IPS-NIHi7 (cell line): ENCODE results near the gene ATP6V0E1.
"Not testable (repeated sequence)": the region's sequence is repeated elsewhere in the genome, so short reads cannot be mapped to it uniquely, and the experiment has no call there.

Experiments used
- DNase-seq: peaks from one replicate; pipeline ENCODE4 v3.0.0; 2012; ENCODE audit warnings: mixed read lengths; ENCODE audit errors: extremely low spot score

Gene ATP6V0E1

DNA sequence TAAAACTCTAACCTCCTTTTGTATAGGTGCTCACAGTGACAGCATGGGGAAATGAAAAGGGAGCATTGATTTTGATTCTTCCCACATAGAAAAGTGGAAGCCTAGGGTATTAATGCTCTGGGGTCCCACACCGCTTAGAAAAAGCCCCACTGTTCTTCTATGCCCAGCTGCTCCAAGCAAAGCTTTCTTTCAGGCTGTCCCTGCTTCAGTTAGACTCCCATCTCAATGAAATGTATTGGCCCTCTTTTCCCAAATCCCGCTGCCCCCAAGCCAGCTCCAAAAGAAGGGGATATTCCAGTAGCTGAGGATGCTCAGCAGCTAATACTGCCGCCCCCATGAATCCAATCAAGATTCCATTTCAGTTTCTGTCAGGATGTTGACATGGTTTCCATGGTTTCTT is 55.6 kb downstream of the ATP6V0E1 start:
- DNase-seq, result no peak

DNA sequence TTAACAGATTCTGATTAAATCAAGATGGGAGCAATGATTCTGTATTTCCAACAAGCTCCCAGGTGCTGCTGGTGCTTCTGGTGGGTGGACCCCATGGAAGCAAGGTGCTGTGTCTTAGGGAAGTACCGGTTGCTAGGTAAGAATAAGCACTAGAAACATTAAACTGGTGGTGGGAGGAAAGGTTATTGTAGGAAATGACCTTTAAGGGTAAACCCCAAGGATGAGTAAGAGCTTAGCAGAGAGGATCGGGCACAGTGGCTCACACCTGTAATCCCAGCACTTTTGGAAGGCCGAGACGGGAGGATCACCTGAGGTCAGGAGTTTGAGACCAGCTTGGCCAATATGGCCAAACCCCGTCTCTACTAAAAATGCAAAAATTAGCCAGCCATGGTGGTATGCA is 56.4 kb downstream of the ATP6V0E1 start:
- DNase-seq, result no peak

DNA sequence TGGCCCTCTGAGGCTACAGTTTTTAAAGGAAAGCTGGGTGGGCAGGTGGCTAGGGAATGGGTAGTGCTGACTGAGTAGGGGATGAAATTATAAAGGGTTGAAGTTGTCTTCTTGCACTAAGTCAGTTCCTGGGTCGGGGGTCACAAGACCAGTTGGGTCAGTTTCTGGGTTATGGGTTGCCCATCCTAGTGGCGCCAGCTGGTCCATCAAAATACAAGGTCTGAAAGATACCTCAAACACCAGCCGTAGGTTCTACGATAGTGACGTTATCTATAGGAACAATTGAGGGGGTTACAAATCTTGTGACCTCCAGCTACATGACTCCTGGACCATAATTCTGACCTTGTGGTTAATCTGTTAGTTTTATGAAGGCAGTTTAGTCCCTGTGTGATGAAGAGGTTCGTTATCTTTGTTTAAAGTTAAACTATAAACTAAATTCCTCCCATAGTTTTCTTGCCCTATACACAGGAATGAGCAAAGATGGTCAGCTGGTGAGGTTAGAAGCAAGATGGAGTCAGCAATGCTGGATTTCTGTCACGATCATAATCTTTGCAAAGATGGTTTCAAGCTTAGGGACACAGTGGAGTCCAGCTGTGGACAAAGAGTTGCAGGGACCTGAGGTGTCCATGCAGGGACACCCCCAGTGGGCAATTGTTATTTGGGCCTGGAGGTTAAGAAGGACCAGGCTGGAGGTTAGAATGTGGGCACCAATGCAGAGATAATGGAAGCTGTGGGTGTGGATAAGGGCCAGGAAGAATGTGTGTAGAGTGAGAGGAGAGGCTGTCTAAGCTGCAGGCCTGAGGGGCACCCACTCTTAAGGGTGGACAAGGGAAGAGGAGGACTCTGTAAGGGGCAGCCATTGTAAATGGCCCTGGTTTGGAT is 58.6 kb downstream of the ATP6V0E1 start:
- DNase-seq, result no peak

DNA sequence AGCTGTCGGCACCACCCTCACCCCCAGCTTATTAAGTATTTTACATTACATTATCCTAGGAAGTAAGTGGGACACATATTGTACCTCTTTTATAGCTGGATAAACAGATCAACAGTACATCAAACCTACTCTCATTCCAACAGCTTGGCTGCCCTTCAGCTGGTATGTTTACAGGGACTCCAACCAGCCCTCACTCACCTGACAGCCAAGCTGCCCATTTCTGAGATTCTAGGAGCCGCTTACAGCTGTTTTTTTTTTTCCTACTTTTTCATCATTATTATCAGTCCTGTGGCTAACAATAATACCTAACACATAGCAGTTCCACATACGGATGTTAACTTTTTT is 59.2 kb downstream of the ATP6V0E1 start:
- no peak for DNase-seq

DNA sequence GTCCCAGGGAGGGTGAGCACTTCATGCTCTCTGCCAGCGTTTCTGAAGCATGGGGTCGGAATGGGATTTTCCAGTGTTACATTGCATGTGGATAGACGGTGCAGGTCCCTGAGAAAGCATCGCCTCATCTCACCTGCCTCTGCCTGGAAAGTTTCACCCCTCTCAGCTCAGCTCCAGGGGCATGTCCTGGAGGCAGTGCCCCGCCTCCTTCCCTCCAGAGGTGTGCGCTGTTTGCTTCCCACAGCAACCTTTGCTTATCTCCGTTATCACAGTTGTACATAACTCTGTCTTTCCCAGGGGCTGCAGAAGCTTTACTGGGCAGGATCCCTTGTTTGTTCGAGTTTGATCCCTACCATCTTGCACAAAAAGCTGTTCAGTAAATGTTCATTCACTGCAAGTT is 61.9 kb downstream of the ATP6V0E1 start:
- DNase-seq, result peak; percentile 48

DNA sequence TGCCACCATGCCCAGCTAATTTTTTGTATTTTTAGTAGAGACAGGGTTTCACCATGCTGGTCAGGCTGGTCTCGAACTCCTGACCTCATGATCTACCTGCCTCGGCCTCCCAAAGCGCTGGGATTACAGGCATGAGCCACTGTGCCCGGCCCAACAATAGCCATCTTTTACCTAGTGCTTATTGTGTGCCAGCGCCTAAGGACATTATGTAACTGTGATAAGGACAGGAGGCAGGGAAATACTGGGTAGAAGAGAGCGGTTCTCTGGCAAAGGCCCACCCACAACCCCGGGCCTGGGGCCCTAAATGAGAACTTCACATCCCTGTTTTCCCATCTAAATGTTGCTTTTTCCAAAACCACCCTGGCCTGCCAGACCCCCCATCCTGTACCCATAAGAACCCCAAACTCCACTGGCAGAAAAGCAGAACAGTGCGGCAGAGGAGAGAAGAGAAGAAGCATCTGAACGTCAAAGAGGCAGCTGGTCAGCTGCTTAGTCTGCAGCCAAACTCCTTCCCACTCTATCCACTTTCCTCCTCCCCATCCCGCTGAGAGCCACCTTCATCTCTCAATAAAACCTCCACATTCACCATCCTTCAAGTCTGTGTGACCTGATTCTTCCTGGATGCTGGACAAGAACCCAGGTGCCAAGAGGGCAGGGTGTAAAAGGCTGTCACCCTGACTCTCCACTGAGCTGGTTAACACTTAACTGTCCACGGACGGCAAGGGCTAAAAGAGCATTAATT is 63.7 kb downstream of the ATP6V0E1 start:
- DNase-seq, result not testable (repeated sequence)

DNA sequence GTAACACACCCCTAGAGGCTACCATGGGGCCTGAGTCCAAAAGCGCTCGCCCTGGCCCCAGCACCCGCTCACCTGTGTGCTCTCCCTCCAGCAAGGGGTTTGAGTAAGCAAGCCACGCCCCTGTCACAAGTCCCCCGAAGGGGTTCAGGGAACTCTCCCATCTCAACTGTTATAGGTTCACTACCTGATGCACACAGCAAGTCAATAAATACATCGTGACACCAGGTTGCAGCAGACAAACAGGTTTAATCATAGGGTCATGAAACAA is 64.2 kb downstream of the ATP6V0E1 start:
- no peak for DNase-seq

DNA sequence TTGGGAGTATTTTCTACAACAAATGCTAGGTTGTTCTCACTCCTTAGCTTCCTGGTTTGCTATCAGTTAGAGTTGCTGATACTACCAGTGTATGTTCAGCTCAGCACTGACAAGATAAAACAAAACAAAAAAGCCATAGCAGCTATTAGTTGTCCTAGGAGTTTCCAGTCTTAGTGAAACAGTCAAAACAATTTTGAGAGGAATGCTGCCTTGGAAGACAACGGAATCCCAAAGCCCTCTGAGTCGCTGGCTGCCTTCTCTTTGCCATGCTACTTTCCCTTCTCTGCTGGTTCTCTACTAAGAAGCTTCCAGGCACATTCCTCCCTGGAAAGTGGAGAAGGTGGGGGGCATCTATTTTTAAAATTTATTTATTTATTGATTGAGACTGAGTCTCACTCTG is 67.2 kb downstream of the ATP6V0E1 start:
- no peak for DNase-seq

DNA sequence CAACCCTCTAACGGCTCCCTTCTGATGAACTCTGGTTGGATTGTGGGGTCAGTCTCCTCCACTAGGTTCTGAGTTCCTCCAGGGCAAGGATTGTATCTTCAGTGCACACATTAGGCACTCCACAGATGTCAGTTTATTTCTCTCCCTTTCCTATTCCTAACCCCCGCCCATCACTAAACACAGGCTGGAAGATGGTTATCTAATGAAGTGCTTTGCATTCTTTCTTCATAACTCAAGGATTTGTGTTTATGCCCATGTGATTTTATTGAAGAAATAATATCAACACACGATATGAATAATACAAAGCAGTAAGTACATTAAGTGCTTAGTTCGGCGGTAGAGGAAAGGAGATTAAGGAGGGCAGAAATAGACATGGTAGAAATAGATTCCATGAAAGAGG is 68.2 kb downstream of the ATP6V0E1 start:
- no peak for DNase-seq

DNA sequence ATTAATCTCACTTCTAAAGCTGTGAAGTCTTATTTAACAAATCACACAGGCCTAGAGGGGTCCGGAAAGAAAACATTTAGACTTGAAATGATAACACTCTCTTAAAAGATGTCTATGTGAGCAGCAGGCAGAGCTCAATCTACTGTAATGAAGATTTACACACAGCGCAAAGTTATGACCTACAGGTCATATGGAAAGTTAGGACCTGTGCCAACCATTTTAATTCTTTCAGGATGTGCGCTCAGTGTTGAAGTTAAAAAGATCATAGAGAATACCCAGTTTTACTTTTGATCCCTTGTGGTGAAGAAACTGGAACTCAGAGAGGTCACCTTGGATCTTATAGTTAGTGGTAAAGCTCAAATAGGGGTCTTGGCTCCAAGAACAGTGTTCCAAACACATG is 69.5 kb downstream of the ATP6V0E1 start:
- DNase-seq, result no peak

DNA sequence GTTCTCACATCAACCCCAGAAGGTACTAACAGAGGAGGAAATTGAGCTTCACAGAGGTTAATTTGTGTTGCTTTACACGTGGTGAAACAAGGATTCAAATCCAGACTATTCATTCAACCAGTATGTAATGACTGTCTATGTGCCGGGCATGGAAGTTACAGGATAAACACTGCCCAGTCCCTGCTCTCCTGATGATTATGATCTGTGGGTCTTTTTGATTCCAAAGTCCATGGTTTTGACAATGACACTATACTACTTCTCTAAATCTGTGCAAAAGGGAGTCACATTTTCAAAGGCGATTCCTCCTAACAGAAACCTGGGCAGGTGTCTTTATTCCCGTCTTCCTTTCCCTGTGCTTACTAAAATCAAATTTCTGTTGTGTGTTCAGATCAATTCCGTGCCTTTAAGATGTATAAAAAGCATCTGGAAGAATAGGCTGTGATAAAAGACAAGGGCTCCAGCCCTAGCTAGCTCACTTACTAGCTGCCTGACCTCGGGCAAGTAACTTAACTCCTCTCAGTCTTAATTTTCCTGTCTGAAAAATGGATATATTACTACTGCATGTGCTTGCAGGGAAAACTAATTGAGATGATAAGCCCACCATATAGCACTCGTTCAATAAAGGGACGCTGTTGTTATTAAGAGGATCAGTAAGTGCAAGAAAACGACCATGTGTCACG is 71.6 kb downstream of the ATP6V0E1 start:
- DNase-seq, result no peak

DNA sequence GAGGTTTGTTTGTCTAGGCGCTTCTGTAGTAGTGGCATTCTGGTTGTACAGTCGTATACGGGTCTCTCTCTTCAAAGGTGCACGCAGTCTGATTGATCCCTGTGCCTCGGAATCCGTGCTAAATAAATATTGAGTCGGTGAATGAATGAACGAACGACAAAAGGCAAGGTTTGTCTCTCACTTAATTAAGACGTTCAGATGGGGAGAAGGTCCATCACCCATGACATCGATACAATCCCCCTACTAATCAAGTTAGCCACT is 72.1 kb downstream of the ATP6V0E1 start:
- no peak for DNase-seq

DNA sequence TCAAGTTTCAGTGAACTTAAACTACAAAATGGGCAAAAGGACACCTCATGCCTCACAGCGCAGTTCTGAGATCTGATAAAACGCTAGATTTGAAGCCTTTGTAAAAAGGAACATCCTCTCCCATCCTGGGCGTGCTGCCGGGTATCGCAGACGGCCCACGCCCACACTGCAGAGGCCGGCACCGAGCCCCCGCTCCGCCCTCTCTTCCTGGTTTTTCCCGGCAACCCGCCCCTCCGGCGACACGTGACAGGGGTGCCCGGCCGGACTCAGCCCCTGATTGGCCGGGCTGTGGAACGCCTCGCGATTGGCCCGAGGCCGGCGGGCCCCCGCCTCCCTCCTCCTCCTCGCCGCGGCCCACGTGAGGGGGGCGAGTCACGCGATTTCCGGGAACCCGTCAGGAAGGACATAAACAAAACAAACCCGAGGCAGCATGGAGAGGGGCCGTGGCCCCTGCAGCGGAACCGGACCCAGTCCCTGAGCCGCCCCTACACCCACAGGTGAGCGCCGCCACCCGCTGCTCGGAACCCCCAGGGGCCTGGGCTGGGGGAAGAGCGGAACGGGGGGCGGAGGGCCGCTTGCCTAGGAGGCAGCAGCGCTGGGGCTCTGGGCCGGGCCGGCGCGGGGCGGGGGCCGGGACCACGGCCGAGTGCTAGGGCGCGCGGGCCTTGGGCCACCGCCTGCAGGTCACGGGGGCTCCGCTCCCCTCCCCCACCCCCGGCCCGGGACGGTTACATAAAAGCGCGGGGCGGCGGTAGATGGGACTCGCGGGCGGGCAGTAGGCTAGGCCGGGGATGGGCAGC is 72.6 kb downstream of the ATP6V0E1 start, which contains the start of gene CREBRF:
Gene CREBRF (plus strand): TSS at position 370 of the 800 bp plus-strand sequence. CDS start 24,424 bp downstream, outside the sequence.
- peak; percentile 98 for DNase-seq

DNA sequence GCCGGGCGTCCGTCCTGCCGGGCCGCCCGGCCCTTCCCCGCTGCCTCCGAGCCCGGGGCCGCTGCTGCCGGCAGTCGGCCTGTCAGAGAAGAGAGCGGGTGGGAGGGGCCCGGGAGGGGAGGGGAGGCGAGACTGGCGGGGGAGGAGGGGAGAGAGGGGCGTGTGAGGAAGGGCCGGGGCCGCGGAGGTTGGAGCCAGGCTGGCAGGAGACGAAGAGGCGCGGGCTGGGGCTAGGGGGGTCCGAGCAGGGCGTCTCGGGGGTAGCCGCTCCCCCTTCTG is 73.2 kb downstream of the ATP6V0E1 start:
- peak; percentile 65 for DNase-seq

DNA sequence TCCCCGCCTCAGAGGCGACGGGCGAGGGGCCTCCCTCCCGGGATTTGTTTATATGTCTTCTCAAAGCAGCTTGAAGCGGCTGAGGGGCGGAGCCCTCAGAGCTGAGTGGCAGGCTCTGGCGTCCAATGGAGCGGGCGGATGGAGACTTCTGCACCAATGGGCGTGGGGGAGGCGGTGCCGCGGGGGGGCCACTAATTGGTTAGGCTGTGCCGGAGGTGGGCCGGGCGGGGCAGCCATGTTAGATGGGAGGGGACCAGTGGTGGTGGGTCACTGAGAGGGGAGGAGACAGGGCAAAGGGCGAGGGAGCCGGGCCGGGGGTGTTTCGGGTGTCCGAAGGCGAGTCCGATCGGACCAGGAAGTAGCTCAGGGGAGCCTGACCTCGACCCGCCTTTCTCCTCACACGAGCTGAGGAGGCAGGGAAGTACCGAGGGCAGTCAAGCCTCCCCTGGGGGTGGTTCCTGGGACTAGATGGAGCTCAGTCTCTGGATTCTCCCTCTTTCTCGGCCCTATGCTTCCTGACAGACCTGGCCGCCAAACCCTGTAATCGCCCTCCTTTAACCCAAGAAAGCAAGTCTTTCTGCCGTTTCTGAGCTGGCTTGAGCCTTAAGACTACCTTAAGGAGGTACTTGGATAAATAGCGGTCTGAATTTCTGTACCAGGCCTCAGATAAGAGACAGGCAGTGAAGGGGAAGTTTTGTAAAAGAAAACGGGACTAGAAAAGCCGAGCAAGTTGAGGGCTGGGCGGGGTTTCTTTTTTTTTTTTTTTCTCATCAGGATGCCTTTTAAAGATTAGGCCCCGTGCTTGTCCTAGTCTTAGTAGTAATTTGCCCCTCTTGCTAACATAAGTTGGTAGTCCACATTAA is 73.7 kb downstream of the ATP6V0E1 start:
- peak; percentile 97 for DNase-seq

DNA sequence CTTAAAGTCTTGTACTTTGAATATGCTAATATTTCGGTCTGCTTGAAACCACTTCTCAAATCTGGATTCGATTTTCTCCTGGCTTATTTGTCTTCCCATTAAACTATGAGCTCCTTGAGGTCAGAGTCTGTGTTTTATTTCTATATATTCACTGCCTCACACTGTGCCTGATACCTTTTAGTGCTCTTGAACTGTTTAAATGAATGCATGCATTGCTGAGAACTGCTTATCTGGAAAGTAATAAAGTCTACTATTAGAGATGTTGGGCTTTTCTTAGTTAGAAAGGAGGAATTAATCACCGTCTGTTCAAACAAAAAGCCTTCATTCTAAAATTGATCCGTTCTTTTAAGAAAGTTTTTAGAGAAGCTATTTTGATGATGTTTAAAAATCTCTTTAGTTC is 78.6 kb downstream of the ATP6V0E1 start:
- DNase-seq, result no peak

DNA sequence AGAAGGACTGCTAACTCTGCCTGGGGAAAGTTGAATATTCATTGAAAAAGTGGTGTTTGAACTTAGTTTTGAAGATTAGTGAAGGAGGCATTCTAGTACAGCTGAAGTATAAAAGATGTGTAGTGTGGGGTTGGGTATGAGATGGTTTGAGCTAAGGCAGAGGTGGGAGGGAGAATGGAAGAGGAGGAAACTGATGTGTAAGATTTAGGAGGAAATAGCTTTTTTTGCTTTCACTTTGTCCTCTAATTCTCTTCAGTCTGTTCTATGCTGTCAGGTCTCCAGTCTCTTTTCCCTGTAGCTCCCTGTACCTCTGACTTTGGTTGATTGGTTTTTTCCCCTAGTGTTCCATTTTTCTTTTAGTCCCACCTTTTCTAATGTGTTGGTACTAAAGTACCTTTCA is 81.6 kb downstream of the ATP6V0E1 start:
- DNase-seq, result no peak

DNA sequence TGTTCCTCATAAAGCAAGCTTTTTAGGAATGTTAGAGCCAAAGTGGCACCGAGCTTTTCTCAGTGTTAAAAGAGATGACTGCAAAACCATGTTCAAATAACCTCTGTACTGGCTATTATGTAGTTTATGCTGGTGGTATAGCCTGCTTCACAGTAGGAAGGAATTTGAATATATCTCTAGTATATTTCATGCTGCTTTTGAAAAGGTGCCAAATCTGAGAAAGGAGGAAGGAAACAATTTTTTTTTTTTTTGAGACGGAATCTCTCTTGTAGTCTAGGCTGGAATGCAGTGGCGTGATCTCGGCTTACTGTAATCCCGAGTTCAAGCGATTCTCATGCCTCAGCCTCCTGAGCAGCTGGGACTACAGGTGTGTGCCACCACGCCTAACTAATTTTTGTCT is 86.1 kb downstream of the ATP6V0E1 start:
- DNase-seq, result no peak

DNA sequence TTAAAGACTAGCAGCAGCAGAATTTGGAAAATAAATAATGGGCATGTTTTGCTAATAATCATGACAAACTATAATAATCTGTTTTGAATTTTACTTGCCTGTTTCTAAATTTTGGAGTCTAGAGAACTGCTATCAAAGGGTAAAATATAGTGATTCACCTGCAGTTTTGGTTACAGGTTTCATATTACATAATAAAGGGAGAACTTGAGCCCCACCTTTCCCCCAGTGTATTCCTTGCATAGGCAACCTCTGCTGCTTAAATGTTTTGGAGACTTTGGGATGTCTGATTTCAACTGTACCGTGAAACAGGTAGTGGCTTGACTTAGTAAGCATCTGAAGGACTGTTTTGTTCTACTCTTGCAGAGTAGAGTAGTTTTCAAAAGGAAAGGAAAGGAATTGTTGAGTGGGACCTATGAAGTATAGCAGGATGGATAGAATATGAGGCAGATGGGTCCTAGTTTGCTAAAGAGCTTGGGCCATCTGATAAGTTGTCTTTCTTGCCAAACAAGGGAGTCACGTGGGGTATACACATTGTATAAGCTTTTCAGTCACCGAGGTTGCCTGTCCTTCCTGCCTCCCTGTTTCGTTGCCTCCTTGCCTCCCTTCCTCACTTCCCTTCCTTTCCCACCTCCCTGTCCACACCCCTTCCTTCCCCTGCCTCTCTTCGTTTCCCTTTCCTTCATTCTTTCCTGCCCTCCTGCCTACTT is 91.7 kb downstream of the ATP6V0E1 start:
- no peak for DNase-seq

DNA sequence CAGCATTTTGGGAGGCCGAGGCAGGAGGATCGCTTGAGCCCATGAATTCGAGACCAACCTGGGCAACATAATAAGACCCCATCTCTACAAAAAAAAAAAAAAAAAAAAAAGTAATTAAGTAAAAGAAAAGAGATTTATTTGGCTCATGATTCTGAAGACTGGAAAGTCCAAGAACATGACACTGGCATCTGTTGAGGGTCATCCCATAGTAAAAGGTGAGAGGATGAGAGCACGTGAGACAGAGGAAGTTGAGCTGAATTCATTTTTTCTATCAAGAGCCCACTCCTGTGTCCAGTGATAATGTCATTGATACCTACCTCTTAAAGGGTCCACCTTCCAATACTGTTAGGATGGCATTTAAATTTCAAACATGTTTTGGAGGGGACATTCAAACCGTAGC is 92.4 kb downstream of the ATP6V0E1 start:
- DNase-seq, result no peak

DNA sequence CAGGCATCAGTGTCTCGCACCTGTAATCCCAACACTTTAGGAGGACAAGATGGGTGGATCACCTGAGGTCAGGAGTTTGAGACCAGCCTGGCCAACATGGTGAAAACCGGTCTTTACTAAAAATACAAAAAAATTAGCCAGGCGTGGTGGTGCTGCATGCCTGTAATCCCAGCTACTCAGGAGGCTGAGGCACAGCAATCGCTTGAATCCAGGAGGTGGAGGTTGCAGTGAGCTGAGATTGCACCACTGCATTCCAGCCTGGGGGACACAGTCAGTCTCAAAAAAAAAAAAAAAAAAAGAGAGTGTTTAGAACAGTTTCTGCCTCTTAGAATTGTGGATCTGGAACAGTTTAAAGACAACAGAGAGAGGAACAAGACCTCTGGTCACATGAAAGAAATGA is 92.9 kb downstream of the ATP6V0E1 start:
- DNase-seq, result not testable (repeated sequence)
